Astrocyte (in vitro differentiated cells and primary cell): ENCODE measurements around the gene MYO1F.
"Not testable (repeated sequence)": the region's sequence is repeated elsewhere in the genome, so short reads cannot be mapped to it uniquely, and the experiment has no call there.

Experiments
- CTCF ChIP-seq: IDR thresholded peaks from 2 replicates; pipeline ENCODE4 v1.5.1; 2011; ENCODE audit warnings: low read depth, mild to moderate bottlenecking, inconsistent platforms, low read length, moderate library complexity; ENCODE audit not compliant: insufficient read depth
- EZH2 ChIP-seq: IDR thresholded peaks from 2 replicates; pipeline ENCODE4 v1.6.1; 2012; ENCODE audit warnings: mild to moderate bottlenecking, low read length, inconsistent platforms; ENCODE audit not compliant: insufficient read depth

- TF ChIP-seq CTCF, EZH2: not testable (repeated sequence)
Measured at GRCh38 chr19:8514505-8515009, 62.7 kb downstream of the MYO1F start.
